Stimulated activated CD4-positive, alpha-beta T cell treated with anti-CD3 and anti-CD28 coated beads, Interleukin-15, amount 100 ng/mL, for 48 hours (primary cell): ENCODE measurements around the gene KBTBD2.
"Not testable (repeated sequence)": the region's sequence is repeated elsewhere in the genome, so short reads cannot be mapped to it uniquely, and the experiment has no call there.

Experiments used
- DNase-seq, 2 donors: peaks; one replicate each; pipeline ENCODE4 v3.0.0-alpha.2; 2020; ENCODE audit warnings: low read depth in 2 of 2

The KBTBD2 gene

DNA sequence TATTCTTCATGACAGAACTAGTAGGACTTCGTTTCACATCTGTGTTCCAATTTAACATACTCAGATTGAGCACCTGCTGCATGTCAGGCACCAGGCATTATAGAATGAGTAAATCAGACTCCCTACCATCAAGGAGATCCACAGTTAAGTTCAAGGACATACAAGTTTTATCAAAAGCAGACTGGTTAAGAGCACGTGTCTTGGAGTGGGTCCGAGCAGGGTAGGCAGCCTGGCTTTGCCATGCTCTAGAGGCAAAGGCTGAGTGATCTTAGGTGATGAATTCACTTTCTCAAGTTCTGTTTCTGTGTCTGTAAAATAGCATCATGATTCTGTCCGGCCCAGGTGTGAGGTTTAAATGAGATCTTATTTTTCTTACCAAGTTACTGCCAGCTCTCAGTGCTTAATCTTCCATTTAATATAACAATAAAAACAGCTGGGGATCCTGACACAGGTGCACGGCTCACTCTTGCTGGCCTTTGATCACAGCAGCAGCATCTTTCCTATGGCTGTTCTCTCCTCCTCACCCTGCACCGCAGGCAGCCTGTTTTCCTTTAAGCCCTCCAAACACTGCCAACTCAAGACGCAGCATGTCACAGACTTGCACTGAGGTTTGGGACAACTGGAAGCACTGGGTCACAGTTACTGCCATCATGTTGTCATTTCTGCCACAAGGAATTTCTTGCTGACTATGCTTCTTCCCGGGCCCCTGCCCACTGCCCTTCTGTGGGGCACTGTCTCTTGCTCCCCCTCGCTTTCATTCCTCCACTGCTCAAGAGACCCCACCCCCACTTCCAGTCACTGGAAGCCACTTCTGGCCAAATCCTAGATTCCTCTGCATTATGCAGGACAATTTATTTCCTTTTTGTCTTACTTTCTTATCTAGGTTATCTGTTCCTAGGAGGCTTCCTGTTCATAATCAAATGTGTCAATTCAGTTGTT is 35.5 kb downstream of the KBTBD2 start:
- not testable (repeated sequence) for DNase-seq

DNA sequence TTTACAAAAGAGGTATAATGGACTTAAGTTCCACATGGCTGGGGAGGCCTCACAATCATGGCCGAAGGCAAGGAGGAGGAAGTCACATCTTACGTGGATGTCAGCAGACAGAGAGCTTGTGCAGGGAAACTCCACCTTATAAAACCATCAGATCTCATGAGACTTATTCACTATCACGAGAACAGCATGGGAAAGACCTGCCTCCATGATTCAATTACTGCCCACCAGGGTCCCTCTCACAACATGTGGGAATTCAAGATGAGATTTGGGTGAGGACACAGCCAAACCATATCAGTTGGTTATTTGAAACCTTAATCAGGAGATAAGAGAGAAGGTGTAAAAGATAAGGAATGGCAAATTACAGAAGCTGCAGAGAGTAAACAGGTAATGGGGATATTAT is 40.9 kb downstream of the KBTBD2 start:
- DNase-seq, result not testable (repeated sequence)

DNA sequence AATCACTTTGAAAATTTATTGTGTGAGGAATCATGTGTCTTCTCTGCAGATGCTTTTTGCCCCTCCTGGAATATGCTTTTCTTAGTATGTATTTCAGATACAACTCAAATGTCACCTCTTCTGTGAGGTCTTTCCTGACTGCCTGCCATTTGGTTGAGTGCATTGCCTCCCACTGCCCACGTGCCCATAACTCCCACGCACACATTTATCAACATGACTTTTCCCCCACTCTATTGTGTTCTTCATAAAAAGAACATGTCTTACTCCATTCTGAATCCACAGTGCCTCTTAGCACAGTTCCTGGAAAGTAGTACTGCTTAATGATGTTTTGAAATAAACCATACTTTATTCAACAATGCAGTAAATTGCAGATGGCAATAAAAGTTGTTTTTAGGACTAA is 42.9 kb downstream of the KBTBD2 start:
- not testable (repeated sequence) for DNase-seq

DNA sequence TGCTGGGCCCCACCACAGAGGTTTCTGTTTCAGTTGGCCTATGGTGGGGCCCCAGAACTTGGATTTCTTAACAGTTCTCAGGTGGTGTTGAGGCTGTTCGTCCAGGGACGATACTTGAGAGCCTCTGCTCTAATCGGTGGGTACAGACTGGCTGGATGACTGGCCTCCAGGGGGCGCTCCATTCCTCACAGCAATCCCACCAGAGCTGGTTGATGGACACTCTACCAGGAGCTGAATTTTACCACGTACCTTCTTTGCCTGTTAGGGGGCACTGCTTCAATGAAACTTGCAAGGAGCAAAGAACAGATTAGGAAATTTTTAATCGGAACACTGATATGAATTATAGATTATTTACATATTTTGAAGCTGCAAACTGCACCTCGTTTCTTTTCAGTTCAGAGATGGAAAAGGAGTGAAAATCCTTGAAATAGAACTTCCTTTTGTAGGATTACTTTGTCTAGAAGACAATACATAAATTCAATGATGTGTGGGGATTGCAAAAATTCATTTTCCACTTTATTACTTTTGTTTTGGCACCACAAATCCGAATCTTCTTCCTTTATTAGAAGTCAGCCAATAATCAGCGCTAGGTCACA is 44.8 kb downstream of the KBTBD2 start:
- peak; percentile 78 to 83 for DNase-seq

DNA sequence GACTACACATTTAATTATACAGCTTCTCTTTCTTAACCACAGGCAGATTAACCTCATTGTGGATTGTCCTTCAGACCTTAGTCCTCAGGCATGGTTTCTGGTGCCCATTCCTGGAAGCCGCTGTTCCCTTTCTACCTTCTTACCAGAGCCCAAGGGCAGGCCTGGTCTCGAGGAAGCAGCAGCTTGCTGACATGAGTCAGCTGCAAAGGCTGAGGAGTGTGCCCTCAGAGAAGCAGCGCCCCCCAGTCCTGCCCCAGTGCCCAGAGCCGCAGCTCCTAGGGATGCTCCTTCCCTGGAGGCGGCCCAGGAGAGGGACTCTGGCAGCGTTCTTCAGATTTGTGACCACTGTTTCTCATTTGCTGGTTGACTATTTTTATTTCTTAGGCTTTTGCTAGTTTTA is 46.8 kb downstream of the KBTBD2 start:
- not testable (repeated sequence) for DNase-seq

DNA sequence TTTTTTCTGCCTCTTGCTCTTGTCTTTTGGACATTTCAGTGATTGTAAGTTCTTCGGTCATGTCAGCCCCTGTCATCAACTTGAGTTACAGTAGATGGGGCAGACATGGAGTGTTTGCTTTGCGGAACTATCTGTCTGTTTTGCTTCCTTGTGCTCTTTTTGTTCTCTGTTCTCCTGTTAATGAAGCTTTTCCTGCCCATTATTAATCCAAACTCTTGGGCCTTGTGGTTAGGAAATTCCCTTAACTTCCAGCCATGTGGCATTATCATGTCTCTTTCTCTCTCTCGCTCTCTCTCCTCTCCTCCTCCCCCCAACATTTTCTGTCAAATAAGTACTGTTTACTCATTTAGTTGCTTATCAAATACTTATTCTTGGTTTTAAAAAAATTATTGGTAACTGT is 47.8 kb downstream of the KBTBD2 start:
- DNase-seq, result not testable (repeated sequence)

DNA sequence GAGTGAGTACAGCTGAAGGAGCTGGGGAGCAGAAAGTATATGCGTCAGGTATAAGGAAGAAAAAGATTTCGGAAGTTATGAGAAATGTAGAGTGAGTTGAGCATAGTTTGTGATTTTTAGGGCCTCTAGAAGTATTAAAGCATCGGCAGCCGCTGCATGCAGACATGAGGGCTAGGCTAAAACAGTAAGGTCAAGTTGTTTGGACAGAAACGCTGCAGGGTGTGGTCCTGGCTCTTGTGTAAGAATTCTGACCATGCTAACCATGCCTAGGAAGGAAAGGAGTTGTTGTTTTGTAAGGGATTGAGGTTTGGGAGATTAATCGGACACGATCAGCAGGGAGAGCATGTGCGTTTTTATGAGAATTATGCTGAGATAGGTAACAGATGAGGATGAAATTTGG is 51.7 kb downstream of the KBTBD2 start:
- not testable (repeated sequence) for DNase-seq

DNA sequence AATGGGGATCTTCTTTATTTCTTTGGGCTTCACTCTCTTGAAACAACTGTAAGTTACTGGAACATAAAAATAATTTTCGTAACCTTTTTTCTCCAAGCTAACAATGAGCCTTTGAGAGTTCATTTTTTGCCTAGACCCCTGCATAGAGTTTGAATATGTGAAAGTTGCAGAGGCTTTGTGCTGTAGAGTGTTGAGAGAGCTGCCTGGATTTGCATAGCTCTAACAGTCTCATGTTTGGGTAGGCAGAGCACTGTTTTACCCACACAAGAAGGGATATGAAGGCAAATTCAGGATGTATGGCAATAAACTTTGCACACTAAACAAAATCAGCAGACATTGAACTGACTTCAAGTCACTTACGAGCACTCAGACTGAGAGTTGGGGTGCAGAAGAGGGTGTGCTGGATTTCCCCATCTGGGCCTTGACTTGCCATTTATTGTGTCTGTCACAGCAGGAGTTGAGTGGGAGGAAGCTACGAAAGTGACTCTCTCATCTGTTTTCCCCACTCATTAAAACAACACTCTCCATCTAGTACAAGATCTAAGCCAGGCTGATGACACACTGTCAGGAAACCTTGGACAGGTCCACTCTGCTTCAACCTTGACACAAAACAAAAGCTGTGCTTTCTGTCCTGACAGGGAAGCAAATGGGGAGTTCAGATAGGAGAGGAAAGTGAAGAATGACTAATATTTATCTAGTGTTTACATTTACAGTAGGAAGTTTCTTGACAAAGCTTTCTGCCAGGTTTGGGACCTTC is 62.4 kb downstream of the KBTBD2 start:
- DNase-seq, result peak in 1 of 2 donors; percentile 4
